Lung (tissue), 12 donors: ENCODE data around the gene STAB1. TPM values are rescaled to one million over a fixed set of nuclear protein-coding genes. Genes with fewer than 3 reads are reported as not detected.
A peak's percentile ranks its signal among the peaks of the same experiment; 100 is the strongest.

Source experiments
- ATAC-seq: fragments of 200-7000 bp; cut with Tn5 transposase; one replicate; pipeline ENCODE4 v1.9.1; 2020; ENCODE audit warnings: moderate number of reproducible peaks; ENCODE audit not compliant: insufficient read depth, low FRiP score
- DNase-seq, 3 donors: peaks; one replicate each; pipeline ENCODE4 v3.0.0-alpha.2; 2013 to 2017
- H3K27ac ChIP-seq, 2 donors: one replicate each; pipeline ENCODE4 v1.5.1; 2013; ENCODE audit warnings: mild to moderate bottlenecking in 2 of 2, moderate library complexity in 2 of 2, control low read depth in 1 of 2, inconsistent platforms in 1 of 2, low read depth in 1 of 2, low read length in 1 of 2
- H3K27me3 ChIP-seq, 3 donors: one replicate each; pipeline ENCODE4 v1.5.1; 2013; ENCODE audit warnings: low read length in 2 of 3; ENCODE audit not compliant: control insufficient read depth in 3 of 3, insufficient read depth in 3 of 3
- H3K36me3 ChIP-seq, 4 donors: one replicate each; pipeline ENCODE4 v1.5.1; 2013; ENCODE audit warnings: low read length in 4 of 4, mild to moderate bottlenecking in 1 of 4, moderate library complexity in 1 of 4; ENCODE audit not compliant: control insufficient read depth in 4 of 4, insufficient read depth in 4 of 4
- H3K4me1 ChIP-seq, 5 donors: one replicate each; pipeline ENCODE4 v1.5.1; 2013; ENCODE audit warnings: low read length in 5 of 5, mild to moderate bottlenecking in 2 of 5, moderate library complexity in 1 of 5; ENCODE audit not compliant: control insufficient read depth in 5 of 5, insufficient read depth in 5 of 5
- H3K4me3 ChIP-seq: one replicate; pipeline ENCODE4 v1.5.1; 2013; ENCODE audit warnings: mild to moderate bottlenecking, control low read depth, moderate library complexity
- H3K9ac ChIP-seq, 2 donors: one replicate each; pipeline ENCODE4 v1.5.1; 2013; ENCODE audit warnings: low read length in 2 of 2, control low read depth in 1 of 2; ENCODE audit not compliant: insufficient read depth in 1 of 2
- H3K9me3 ChIP-seq, 4 donors: one replicate each; pipeline ENCODE4 v1.5.1; 2013; ENCODE audit warnings: low read length in 3 of 4, mild to moderate bottlenecking in 1 of 4, moderate library complexity in 1 of 4; ENCODE audit not compliant: control insufficient read depth in 4 of 4, insufficient read depth in 3 of 4
- WGBS, 2 donors: extraction: QIAGEN DNeasy Blood & Tissue Kit; methylation state at CpG; one replicate each; pipeline ENCODE4 v1.1.7; 2013; 5-methylcytosine and 5-hydroxymethylcytosine counted together
- polyA plus RNA-seq, 2 donors: library from polyadenylated mRNA; stranded (reverse); fragments of 200-250 nt; gene quantifications; one replicate each; pipeline ENCODE4 v1.2.1, GENCODE V29; 2013
- total RNA-seq, 2 donors: library from RNA; depleted of rRNA in 1 of 2; stranded (reverse); fragments of >200 nt in 1 of 2; gene quantifications; one replicate each; pipeline ENCODE4 v1.2.1, GENCODE V29; 2014 to 2021
- TF ChIP-seq, protein P1 (sequence below): IDR thresholded peaks from 2 replicates; pipeline ENCODE4 v1.5.1; 2012; ENCODE audit warnings: mild to moderate bottlenecking; ENCODE audit errors: control extremely low read depth, extremely low read depth
- donor health status: control.
- donor health status: control.
- donor health status: Bipolar disorder and iron deficiency.
- donor health status: healthy.
- donor health status: DM: yes; HTN: yes; CAD: no.

Gene STAB1
- total and polyA plus RNA-seq, 4 donors = 53.1 to 220 (median 193) TPM

DNA sequence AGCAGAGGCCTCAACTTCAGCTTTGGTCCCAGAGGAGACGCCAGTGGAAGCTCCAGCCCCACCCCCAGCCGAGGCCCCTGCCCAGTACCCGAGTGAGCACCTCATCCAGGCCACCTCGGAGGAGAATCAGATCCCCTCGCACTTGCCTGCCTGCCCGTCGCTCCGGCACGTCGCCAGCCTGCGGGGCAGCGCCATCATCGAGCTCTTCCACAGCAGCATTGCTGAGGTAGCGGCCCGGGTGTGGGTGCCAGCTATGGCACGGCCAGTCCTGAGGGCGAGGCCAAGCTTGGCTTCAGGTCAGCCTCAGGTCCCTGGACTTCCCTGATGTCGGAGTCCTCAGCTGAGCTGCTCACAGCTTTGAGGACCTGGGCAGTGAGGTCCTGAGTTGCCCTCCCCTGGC, 5.7 kb upstream of the STAB1 start:
- Histone ChIP-seq H3K36me3 (peaks cover 2 to 84% (median 48%) of the 10 kb centered on the region in 4 donors), H3K4me1 (peaks cover 0 to 46% (median 5%) of the 10 kb centered on the region in 5 donors), H3K9me3 (peaks cover 0 to 2% (median 0%) of the 10 kb centered on the region in 4 donors), H3K9ac (no peak overlapping the region), H3K27ac (peak overlapping the region in 1 of 2 donors; percentile 84), H3K4me3 (no peak overlapping the region), H3K27me3 (no peaks in the 10 kb centered on the region)
- no peak for DNase-seq
- TF ChIP-seq, protein P1, sequence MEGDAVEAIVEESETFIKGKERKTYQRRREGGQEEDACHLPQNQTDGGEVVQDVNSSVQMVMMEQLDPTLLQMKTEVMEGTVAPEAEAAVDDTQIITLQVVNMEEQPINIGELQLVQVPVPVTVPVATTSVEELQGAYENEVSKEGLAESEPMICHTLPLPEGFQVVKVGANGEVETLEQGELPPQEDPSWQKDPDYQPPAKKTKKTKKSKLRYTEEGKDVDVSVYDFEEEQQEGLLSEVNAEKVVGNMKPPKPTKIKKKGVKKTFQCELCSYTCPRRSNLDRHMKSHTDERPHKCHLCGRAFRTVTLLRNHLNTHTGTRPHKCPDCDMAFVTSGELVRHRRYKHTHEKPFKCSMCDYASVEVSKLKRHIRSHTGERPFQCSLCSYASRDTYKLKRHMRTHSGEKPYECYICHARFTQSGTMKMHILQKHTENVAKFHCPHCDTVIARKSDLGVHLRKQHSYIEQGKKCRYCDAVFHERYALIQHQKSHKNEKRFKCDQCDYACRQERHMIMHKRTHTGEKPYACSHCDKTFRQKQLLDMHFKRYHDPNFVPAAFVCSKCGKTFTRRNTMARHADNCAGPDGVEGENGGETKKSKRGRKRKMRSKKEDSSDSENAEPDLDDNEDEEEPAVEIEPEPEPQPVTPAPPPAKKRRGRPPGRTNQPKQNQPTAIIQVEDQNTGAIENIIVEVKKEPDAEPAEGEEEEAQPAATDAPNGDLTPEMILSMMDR = no peak
- no peak for ATAC-seq
- 95 to 98% methylated on average over 18 of the region's 18 CpGs for WGBS, 2 donors

GRCh38 chr3:52490035-52490938, 4.9 kb upstream of the STAB1 start:
- peaks cover 2 to 83% (median 43%) of the 10 kb centered on the region in 4 donors for H3K36me3 ChIP-seq
- H3K27me3 ChIP-seq = no peaks in the 10 kb centered on the region
- DNase-seq = peak in 1 of 3 donors; percentile 25
- peaks cover 0 to 46% (median 0%) of the 10 kb centered on the region in 5 donors for H3K4me1 ChIP-seq
- H3K9ac ChIP-seq = no peak overlapping the region
- no peak for ATAC-seq
- no peak overlapping the region for H3K4me3 ChIP-seq
- H3K27ac ChIP-seq = peak overlapping the region in 1 of 2 donors; percentile 84
- WGBS, 2 donors = 67 to 71% methylated on average over 21 to 22 of the region's 22 CpGs
- TF ChIP-seq, protein P1 = no peak
- H3K9me3 ChIP-seq = peaks cover 0 to 2% (median 0%) of the 10 kb centered on the region in 4 donors

- Histone ChIP-seq H3K27ac (peak overlapping the region; percentile 55 to 84), H3K9ac (no peak overlapping the region), H3K27me3 (no peaks in the 10 kb centered on the region), H3K36me3 (peaks cover 2 to 76% (median 40%) of the 10 kb centered on the region in 4 donors), H3K4me3 (no peak overlapping the region), H3K4me1 (peaks cover 0 to 49% (median 0%) of the 10 kb centered on the region in 5 donors), H3K9me3 (peaks cover 0 to 2% (median 0%) of the 10 kb centered on the region in 4 donors)
- TF ChIP-seq, protein P1 = no peak
- ATAC-seq (peak; percentile 7), DNase-seq (peak in 1 of 3 donors; percentile 36)
- 56 to 58% methylated on average over 23 of the region's 23 CpGs for WGBS, 2 donors
These were observed 4.1 kb upstream of the STAB1 start for GRCh38 chr3:52490939-52491526.
